Adrenal gland (tissue), 12 donors: ENCODE data around the gene PRKACA. TPM values are rescaled to one million over a fixed set of nuclear protein-coding genes. Genes with fewer than 3 reads are reported as not detected.

Experiments
- DNase-seq, 7 donors: peaks; one replicate each; pipeline ENCODE4 v3.0.0-alpha.2; 2019 to 2020
- H3K27ac ChIP-seq, 5 donors: fragments of 200-600 bp; sonication (generic) in 4 of 5; 1 replicate in 3 of 5; 2 replicates in 2 of 5; pipeline versions ENCODE4 v1.5.1 to v1.8.0; 2016 to 2020; ENCODE audit warnings: mild to moderate bottlenecking in 1 of 5
- H3K27me3 ChIP-seq: fragments of 200-600 bp; 2 replicates; pipeline ENCODE4 v1.8.0; 2021
- H3K36me3 ChIP-seq, 2 donors: fragments of 200-600 bp; replicated peaks in 1 of 2; 1 replicate in 1 of 2; 2 replicates in 1 of 2; pipeline versions ENCODE4 v1.5.1 to v1.8.0; 2018 to 2022
- H3K4me1 ChIP-seq, 2 donors: fragments of 200-600 bp; replicated peaks in 1 of 2; 1 replicate in 1 of 2; 2 replicates in 1 of 2; pipeline versions ENCODE4 v1.5.1 to v1.8.0; 2018 to 2021
- H3K4me3 ChIP-seq, 4 donors: fragments of 200-600 bp; sonication (generic) in 3 of 4; one replicate each; pipeline ENCODE4 v1.5.1; 2016 to 2018
- H3K9me3 ChIP-seq, 3 donors: fragments of 200-600 bp; sonication (generic) in 1 of 3; replicated peaks in 1 of 3; 1 replicate in 2 of 3; 2 replicates in 1 of 3; pipeline versions ENCODE4 v1.5.1 to v1.8.0; 2016 to 2021
- POLR2A ChIP-seq, 2 donors: fragments of 450-650 bp; IDR thresholded peaks; one replicate each; pipeline ENCODE4 v1.6.1; 2017; ENCODE audit warnings: antibody characterized with exemption in 2 of 2, mild to moderate bottlenecking in 2 of 2, moderate library complexity in 1 of 2
- WGBS, 4 donors: extraction: QIAGEN DNeasy Blood & Tissue Kit in 2 of 4; methylation state at CpG; one replicate each; pipeline versions ENCODE4 v1.1.5 to v1.1.7; 2013 to 2017; 5-methylcytosine and 5-hydroxymethylcytosine counted together
- intact Hi-C, 2 donors: fragments of 100-400 bp; cut with DNase I; formaldehyde crosslinking; loops; one replicate each; pipeline versions ENCODE4 v1.14.1 to v1.15.0; 2022 to 2023
- polyA plus RNA-seq, 3 donors: library from polyadenylated mRNA; stranded (reverse); fragments of 200-250 nt in 2 of 3; fragments of 350-450 nt in 1 of 3; fragmentation: Illumina TruSeq in 1 of 3; extraction: RNeasy Lipid Tissue Mini Kit (QIAGEN cat#74804) in 1 of 3; gene quantifications; one replicate each; pipeline ENCODE4 v1.2.3, GENCODE V29; 2013 to 2014
- total RNA-seq, 9 donors: library from RNA; depleted of rRNA in 4 of 9; stranded (reverse); fragments of >200 nt in 4 of 9; fragments of 120-200 nt in 1 of 9; fragmentation: NEBNext Ultra II Directional in 1 of 9; extraction: Animal tissue kit (Norgen Biotek cat#: 25700) in 1 of 9; gene quantifications; one replicate each; pipeline versions ENCODE4 v1.1.0 to v1.2.4, GENCODE V29; 2013 to 2023
- TF ChIP-seq, protein P1 (sequence below), 6 experiments: fragments of 450-650 bp in 4 of 6; fragments of 200-600 bp in 2 of 6; sonication (generic) in 1 of 6; IDR thresholded peaks; 1 replicate in 5 of 6; 2 replicates in 1 of 6; pipeline versions ENCODE4 v1.5.1 to v1.8.0; 2016 to 2021; ENCODE audit warnings: antibody characterized with exemption in 6 of 6, mild to moderate bottlenecking in 2 of 6, moderate library complexity in 1 of 6
- donor health status: healthy with polysubstance abuse.
- donor health status: Bipolar disorder and iron deficiency.
- donor health status: DM: yes; HTN: yes; CAD: no.
- donor health status: DM: no; HTN: no; CAD: no.
- donor health status: DM: no; HTN: no; CAD: no.
- donor health status: DM: yes; HTN: yes; CAD: no.

Gene PRKACA
- total and polyA plus RNA-seq, 12 donors = 74.1 to 457 (median 150) TPM

DNA sequence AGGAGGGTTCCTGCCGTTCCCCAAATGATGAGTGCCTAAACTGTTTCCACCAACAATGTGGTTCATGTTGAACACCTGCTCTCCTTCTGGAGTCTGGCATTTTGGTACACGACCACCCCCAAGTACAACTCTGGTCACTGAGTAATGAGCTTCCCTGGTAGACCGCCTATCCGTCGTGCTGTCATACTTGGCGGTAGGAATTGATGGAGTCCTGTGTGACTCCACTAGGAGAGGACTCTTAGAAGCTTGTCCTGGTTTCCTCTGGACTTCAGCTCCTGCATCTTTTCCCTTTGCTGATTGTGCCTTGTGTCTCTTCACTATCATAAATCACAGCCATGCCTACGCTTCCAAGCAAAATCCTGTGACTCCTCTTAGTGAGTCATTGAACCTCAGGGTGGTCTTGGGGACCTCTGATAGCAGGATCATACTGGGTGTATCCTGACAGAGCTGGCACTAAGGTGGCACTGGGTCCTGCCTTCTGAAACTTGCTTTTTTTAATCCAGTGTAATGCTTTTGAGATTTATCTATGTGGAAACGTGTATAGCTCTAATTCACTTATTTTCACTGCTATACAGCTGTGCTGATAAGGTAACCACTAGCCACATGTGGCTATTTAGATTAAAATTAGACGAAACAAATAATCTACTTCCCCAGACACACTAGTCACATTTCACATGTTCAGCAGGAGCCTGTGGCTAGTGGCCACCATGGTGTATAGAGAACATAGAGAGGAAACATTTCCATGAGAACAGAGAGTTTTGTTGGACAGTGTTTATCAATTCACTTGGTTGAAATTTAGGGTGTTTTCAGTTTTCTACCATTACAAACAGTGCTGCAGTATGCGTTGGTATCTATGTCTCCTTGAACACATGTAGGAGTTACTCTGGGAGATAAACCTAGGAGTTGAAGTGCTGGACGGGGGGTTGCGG lies 25.0 kb upstream of the PRKACA start:
- WGBS, 4 donors = 88 to 91% (median 89%) methylated on average over 11 to 12 of the region's 12 CpGs
- intact Hi-C loops = no loop called here
- DNase-seq = no peak
- Histone ChIP-seq H3K27ac (no peak overlapping the region), H3K27me3 (no peaks in the 10 kb centered on the region), H3K36me3 (no peaks in the 10 kb centered on the region), H3K4me1 (peaks cover 4 to 24% of the 10 kb centered on the region in 2 donors), H3K9me3 (no peaks in the 10 kb centered on the region), H3K4me3 (no peak overlapping the region)
- no peak for TF ChIP-seq POLR2A (IDR thresholded peaks at IDR 0.05)
- TF ChIP-seq, protein P1, sequence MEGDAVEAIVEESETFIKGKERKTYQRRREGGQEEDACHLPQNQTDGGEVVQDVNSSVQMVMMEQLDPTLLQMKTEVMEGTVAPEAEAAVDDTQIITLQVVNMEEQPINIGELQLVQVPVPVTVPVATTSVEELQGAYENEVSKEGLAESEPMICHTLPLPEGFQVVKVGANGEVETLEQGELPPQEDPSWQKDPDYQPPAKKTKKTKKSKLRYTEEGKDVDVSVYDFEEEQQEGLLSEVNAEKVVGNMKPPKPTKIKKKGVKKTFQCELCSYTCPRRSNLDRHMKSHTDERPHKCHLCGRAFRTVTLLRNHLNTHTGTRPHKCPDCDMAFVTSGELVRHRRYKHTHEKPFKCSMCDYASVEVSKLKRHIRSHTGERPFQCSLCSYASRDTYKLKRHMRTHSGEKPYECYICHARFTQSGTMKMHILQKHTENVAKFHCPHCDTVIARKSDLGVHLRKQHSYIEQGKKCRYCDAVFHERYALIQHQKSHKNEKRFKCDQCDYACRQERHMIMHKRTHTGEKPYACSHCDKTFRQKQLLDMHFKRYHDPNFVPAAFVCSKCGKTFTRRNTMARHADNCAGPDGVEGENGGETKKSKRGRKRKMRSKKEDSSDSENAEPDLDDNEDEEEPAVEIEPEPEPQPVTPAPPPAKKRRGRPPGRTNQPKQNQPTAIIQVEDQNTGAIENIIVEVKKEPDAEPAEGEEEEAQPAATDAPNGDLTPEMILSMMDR (IDR thresholded peaks at IDR 0.05) = no peak

DNA sequence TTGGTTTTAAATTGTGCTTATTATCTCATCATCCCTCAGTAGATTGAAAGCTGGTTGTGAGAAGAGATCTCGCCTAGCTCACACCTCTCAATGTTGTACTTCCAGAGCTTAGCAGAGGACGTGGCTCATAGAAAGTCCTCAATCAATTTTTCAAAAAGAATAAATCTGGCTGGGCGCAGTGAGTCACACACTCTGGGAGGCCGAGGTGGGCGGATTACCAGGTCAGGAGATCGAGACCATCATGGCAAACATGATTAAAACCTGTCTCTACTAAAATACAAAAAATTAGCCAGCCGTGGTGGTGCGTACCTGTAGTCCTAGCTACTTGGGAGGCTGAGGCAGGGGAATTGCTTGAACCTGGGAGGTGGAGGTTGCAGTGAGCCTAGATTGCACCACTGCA lies 23.5 kb upstream of the PRKACA start:
- H3K9me3 ChIP-seq = no peaks in the 10 kb centered on the region
- H3K4me1 ChIP-seq = peaks cover 4 to 24% of the 10 kb centered on the region in 2 donors
- TF ChIP-seq, protein P1 (IDR thresholded peaks at IDR 0.05) = no peak
- TF ChIP-seq POLR2A (IDR thresholded peaks at IDR 0.05) = no peak
- DNase-seq = no peak
- H3K27me3 ChIP-seq = no peaks in the 10 kb centered on the region
- intact Hi-C loops = no loop called here
- no peaks in the 10 kb centered on the region for H3K36me3 ChIP-seq
- H3K4me3 ChIP-seq = no peak overlapping the region
- WGBS, 4 donors = 93 to 96% (median 93%) methylated on average over 8 of the region's 8 CpGs
- no peak overlapping the region for H3K27ac ChIP-seq

DNA sequence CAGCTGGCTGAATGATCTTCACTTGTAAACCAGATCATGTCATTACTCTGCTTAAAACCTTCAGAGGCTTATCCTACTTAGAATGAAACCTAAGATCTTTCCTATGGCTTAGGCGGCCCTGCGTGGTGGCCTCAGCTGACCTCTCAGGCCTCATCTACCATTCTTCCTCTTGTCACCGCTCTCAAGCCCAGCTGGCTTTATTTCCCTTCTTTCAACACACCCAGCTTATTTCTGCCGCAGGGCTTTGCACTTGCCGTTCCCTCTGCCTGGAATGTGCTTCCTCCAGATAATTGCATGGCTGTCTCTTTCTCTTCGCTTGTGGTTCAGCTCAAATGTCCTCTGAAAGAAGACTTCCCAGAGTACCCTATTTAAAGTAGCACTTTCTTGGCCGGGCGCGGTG lies 22.4 kb upstream of the PRKACA start:
- no peaks in the 10 kb centered on the region for H3K9me3 ChIP-seq
- H3K4me1 ChIP-seq = peaks cover 4 to 24% of the 10 kb centered on the region in 2 donors
- H3K4me3 ChIP-seq = no peak overlapping the region
- peak in 4 of 7 donors; percentile 44 to 74 (median 60) for DNase-seq
- 48 to 60% (median 58%) methylated on average over 9 of the region's 9 CpGs for WGBS, 4 donors
- TF ChIP-seq, protein P1 (IDR thresholded peaks at IDR 0.05) = no peak
- TF ChIP-seq POLR2A (IDR thresholded peaks at IDR 0.05) = no peak
- H3K27ac ChIP-seq = peak overlapping the region in 3 of 5 donors; percentile 31 to 67 (median 66)
- intact Hi-C loops = loop anchor here in 1 of 2 donors (10.0 kb wide), 1 partner anchor 55 kb away; the partner anchor contains the start of gene C19orf67
- H3K27me3 ChIP-seq = no peaks in the 10 kb centered on the region
- H3K36me3 ChIP-seq = no peaks in the 10 kb centered on the region

DNA sequence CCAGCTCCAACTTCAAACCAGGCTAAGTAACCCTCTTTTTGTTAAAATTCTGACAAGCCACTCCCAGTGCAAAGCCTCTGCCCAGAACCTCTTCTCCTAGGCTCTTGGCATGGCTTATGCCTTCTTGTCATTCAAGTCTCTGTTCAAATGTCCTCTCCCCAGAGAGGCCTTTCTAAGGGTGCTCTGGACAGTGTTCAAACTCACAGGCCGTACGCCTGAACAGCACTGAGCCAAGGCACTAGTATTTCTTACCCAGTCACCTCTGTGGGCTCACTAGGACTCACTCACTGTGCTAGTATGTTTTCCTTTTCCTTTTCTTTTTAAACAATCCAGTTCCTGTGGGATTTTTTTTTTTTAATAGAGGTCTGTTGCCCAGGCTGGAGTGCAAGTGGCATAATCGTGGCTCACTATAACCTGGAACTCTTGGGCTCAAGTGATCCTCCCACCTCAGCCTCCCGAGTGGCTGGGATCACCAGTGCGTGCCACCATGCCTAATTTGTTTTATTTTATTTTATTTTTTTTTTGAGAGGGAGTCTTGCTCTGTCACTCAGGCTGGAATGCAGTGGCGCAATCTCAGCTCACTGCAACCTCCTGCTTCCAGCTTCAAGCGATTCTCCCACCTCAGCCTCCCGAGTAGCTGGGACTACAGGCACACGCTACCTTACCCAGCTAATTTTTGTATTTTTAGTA lies 21.2 kb upstream of the PRKACA start:
- no peak for DNase-seq
- TF ChIP-seq POLR2A (IDR thresholded peaks at IDR 0.05) = no peak
- TF ChIP-seq, protein P1 (IDR thresholded peaks at IDR 0.05) = no peak
- Histone ChIP-seq H3K36me3 (no peaks in the 10 kb centered on the region), H3K27me3 (no peaks in the 10 kb centered on the region), H3K27ac (peak overlapping the region in 3 of 5 donors; percentile 23 to 67 (median 66)), H3K4me1 (peaks cover 4 to 24% of the 10 kb centered on the region in 2 donors), H3K9me3 (no peaks in the 10 kb centered on the region), H3K4me3 (no peak overlapping the region)
- 72 to 82% (median 80%) methylated on average over 9 of the region's 9 CpGs for WGBS, 4 donors
- intact Hi-C loops = loop anchor here in 1 of 2 donors (10.0 kb wide), 1 partner anchor 54 kb away; the partner anchor contains the start of gene C19orf67
